ENCODE results near the gene AADACL2.

DNA sequence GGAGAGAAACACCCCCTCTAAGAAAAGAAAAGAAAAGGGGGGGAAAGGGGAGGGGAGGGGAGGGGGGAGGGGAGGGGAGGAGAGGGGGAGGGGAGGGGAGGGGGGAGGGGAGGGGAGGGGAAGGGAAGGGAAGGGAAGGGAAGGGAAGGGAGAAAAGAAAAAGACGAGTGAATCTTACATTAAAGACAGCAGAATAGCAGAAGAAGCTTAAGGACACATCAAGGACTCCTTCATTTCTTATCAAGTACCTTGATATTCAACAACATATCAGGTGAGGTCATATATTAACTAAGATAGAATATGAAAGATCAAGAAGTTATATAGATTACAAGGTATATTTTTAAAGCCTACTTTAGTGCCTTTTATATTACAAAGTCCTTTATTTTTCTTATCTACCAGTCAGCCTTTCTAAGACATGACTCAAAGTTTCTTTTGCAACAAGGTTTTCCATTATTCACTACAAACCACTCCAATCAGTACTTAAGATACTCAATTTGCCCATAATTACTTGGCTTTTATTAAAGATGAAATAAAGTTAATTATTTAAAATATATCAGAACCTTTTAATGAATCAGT is 62.5 kb downstream of the AADACL2 start:
- TF ChIP-seq, protein P1, sequence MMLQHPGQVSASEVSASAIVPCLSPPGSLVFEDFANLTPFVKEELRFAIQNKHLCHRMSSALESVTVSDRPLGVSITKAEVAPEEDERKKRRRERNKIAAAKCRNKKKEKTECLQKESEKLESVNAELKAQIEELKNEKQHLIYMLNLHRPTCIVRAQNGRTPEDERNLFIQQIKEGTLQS (IDR thresholded peaks at IDR 0.05) = no peak
- TF ChIP-seq, protein P1 (CRISPR knock-in tag; conservative IDR thresholded peaks at IDR 0.05) = no peak
- TF ChIP-seq FOXK1 (CRISPR knock-in tag; IDR thresholded peaks at IDR 0.05; ENCODE audit: borderline replicate concordance) (no peak), SMAD3 (CRISPR knock-in tag; conservative IDR thresholded peaks at IDR 0.05) (no peak)
- TF ChIP-seq, protein P2, sequence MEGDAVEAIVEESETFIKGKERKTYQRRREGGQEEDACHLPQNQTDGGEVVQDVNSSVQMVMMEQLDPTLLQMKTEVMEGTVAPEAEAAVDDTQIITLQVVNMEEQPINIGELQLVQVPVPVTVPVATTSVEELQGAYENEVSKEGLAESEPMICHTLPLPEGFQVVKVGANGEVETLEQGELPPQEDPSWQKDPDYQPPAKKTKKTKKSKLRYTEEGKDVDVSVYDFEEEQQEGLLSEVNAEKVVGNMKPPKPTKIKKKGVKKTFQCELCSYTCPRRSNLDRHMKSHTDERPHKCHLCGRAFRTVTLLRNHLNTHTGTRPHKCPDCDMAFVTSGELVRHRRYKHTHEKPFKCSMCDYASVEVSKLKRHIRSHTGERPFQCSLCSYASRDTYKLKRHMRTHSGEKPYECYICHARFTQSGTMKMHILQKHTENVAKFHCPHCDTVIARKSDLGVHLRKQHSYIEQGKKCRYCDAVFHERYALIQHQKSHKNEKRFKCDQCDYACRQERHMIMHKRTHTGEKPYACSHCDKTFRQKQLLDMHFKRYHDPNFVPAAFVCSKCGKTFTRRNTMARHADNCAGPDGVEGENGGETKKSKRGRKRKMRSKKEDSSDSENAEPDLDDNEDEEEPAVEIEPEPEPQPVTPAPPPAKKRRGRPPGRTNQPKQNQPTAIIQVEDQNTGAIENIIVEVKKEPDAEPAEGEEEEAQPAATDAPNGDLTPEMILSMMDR (IDR thresholded peaks at IDR 0.05 in 2 of 3, conservative IDR thresholded peaks at IDR 0.05 in 1 of 3; ENCODE audit: insufficient read depth in 2 of 3, low read depth in 1 of 3, low read length in 3 of 3) = no peak
- TF ChIP-seq, protein P3, sequence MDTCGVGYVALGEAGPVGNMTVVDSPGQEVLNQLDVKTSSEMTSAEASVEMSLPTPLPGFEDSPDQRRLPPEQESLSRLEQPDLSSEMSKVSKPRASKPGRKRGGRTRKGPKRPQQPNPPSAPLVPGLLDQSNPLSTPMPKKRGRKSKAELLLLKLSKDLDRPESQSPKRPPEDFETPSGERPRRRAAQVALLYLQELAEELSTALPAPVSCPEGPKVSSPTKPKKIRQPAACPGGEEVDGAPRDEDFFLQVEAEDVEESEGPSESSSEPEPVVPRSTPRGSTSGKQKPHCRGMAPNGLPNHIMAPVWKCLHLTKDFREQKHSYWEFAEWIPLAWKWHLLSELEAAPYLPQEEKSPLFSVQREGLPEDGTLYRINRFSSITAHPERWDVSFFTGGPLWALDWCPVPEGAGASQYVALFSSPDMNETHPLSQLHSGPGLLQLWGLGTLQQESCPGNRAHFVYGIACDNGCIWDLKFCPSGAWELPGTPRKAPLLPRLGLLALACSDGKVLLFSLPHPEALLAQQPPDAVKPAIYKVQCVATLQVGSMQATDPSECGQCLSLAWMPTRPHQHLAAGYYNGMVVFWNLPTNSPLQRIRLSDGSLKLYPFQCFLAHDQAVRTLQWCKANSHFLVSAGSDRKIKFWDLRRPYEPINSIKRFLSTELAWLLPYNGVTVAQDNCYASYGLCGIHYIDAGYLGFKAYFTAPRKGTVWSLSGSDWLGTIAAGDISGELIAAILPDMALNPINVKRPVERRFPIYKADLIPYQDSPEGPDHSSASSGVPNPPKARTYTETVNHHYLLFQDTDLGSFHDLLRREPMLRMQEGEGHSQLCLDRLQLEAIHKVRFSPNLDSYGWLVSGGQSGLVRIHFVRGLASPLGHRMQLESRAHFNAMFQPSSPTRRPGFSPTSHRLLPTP (IDR thresholded peaks at IDR 0.05; ENCODE audit: borderline replicate concordance, extremely low read depth, insufficient read length) = no peak
